MM.1S (cell line): ENCODE results near the gene ADIPOR2.

Experiments used
- DNase-seq: peaks from one replicate; pipeline ENCODE4 v3.0.0-alpha.2; 2015
- H2AFZ ChIP-seq: fragments of 300-600 bp; sonication (generic); 2 replicates; pipeline ENCODE4 v1.6.0; 2016; ENCODE audit warnings: antibody characterized with exemption, low read length
- H3F3A ChIP-seq: fragments of 300-600 bp; sonication (generic); 2 replicates; pipeline ENCODE4 v1.6.1; 2016; ENCODE audit warnings: mild to moderate bottlenecking, antibody characterized with exemption, low read length, moderate library complexity, mixed read lengths; ENCODE audit not compliant: insufficient read depth
- H3K27ac ChIP-seq: fragments of 300-600 bp; sonication (generic); 2 replicates; pipeline ENCODE4 v1.5.1; 2016; ENCODE audit warnings: mild to moderate bottlenecking, low read length
- H3K27me3 ChIP-seq: fragments of 300-600 bp; sonication (generic); replicated peaks from 2 replicates; pipeline ENCODE4 v1.6.0; 2016; ENCODE audit warnings: low read length; ENCODE audit not compliant: insufficient read depth
- H3K36me3 ChIP-seq: fragments of 300-600 bp; sonication (generic); replicated peaks from 2 replicates; pipeline ENCODE4 v1.6.1; 2016; ENCODE audit warnings: mild to moderate bottlenecking, low read length, mixed read lengths; ENCODE audit not compliant: insufficient read depth
- H3K4me1 ChIP-seq: fragments of 300-600 bp; sonication (generic); 2 replicates; pipeline ENCODE4 v1.6.1; 2016; ENCODE audit warnings: low read length, mixed read lengths
- H3K4me2 ChIP-seq: fragments of 300-600 bp; sonication (generic); 2 replicates; pipeline ENCODE4 v1.6.0; 2016; ENCODE audit warnings: low read depth, low read length
- H3K4me3 ChIP-seq: fragments of 300-600 bp; sonication (generic); 2 replicates; pipeline ENCODE4 v1.5.1; 2016; ENCODE audit warnings: low read length, mixed read lengths
- H3K79me2 ChIP-seq: fragments of 300-600 bp; sonication (generic); 2 replicates; pipeline ENCODE4 v1.6.1; 2016; ENCODE audit warnings: mixed run types, low read length, mixed read lengths
- H3K9ac ChIP-seq: fragments of 300-600 bp; sonication (generic); 2 replicates; pipeline ENCODE4 v1.6.1; 2016; ENCODE audit warnings: low read length, mixed read lengths
- H3K9me2 ChIP-seq: fragments of 300-600 bp; sonication (generic); replicated peaks from 2 replicates; pipeline ENCODE4 v1.6.1; 2016; ENCODE audit warnings: mild to moderate bottlenecking, low read length, mixed read lengths; ENCODE audit not compliant: insufficient read depth
- H3K9me3 ChIP-seq: fragments of 300-600 bp; sonication (generic); replicated peaks from 2 replicates; pipeline ENCODE4 v1.6.1; 2016; ENCODE audit warnings: mild to moderate bottlenecking, low read length, mixed read lengths; ENCODE audit not compliant: insufficient read depth
- H4K20me1 ChIP-seq: fragments of 300-600 bp; sonication (generic); 2 replicates; pipeline ENCODE4 v1.6.1; 2016; ENCODE audit warnings: mild to moderate bottlenecking, low read length, moderate library complexity, mixed read lengths; ENCODE audit not compliant: insufficient read depth
- EZH2 ChIP-seq: fragments of 300-600 bp; sonication (generic); optimal IDR thresholded peaks from 2 replicates; pipeline ENCODE3; 2017; ENCODE audit warnings: low read depth, mild to moderate bottlenecking, antibody characterized with exemption, low read length, mixed read lengths
- EZH2phosphoT487 ChIP-seq: fragments of 300-600 bp; sonication (generic); IDR thresholded peaks from 2 replicates; pipeline ENCODE4 v1.6.1; 2018; ENCODE audit warnings: antibody characterized with exemption, low read length
- TF ChIP-seq, protein P1 (sequence below): fragments of 300-600 bp; sonication (generic); IDR thresholded peaks from 2 replicates; pipeline ENCODE4 v1.5.1; 2016; ENCODE audit warnings: antibody characterized with exemption, low read length, mixed read lengths

ADIPOR2 gene

DNA sequence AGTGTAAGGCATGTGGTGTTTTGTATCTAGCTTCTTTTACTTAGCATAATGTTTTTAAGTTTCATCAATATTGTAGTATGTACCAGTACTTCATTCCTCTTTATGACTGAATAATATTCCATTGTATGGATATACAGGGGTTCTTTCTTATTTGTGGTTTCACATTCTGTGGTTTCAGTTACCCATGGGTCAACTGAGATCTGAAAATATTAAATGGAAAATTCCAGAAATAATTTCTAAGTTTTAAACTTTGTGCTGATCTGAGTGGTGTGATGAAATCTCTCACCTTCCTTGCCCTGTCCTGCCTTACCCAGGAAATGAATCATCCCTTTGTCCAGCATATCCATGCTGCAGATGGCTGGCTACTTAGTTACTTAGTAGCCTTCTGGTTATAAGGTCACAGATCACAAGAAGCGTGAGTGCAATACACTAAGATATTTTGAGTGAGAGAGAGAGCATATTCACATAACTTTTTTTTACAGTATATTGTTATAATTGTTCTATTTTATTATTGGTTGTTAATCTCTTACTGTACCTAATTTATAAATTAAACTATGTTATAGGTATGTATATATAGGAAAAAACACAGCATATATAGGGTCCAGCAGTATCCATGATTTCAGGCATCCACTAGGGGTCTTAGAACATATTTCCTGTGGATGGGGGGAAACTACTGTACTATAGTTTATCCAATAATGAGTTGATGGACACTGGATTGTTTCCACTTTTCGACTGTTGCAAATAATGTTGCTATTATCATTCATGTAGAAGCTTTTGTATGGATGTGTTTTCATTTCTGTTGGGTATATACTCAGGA is 69.9 kb downstream of the ADIPOR2 start:
- no peaks in the 10 kb centered on the region for H3F3A ChIP-seq
- no peak overlapping the region for H3K4me2 ChIP-seq
- H4K20me1 ChIP-seq, result no peaks in the 10 kb centered on the region
- H3K36me3 ChIP-seq, result no peaks in the 10 kb centered on the region
- H3K4me3 ChIP-seq, result no peak overlapping the region
- no peaks in the 10 kb centered on the region for H3K27me3 ChIP-seq
- H3K9ac ChIP-seq, result no peak overlapping the region
- peaks cover 20% of the 10 kb centered on the region; the same call in 1 of the 2 replicates for H3K79me2 ChIP-seq
- no peak overlapping the region for H3K27ac ChIP-seq
- H3K9me3 ChIP-seq, result no peaks in the 10 kb centered on the region
- no peak overlapping the region for H2AFZ ChIP-seq
- H3K4me1 ChIP-seq, result no peaks in the 10 kb centered on the region
- no peak for TF ChIP-seq EZH2phosphoT487
- TF ChIP-seq, protein P1, sequence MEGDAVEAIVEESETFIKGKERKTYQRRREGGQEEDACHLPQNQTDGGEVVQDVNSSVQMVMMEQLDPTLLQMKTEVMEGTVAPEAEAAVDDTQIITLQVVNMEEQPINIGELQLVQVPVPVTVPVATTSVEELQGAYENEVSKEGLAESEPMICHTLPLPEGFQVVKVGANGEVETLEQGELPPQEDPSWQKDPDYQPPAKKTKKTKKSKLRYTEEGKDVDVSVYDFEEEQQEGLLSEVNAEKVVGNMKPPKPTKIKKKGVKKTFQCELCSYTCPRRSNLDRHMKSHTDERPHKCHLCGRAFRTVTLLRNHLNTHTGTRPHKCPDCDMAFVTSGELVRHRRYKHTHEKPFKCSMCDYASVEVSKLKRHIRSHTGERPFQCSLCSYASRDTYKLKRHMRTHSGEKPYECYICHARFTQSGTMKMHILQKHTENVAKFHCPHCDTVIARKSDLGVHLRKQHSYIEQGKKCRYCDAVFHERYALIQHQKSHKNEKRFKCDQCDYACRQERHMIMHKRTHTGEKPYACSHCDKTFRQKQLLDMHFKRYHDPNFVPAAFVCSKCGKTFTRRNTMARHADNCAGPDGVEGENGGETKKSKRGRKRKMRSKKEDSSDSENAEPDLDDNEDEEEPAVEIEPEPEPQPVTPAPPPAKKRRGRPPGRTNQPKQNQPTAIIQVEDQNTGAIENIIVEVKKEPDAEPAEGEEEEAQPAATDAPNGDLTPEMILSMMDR, result no peak
- TF ChIP-seq EZH2, result no peak
- no peaks in the 10 kb centered on the region for H3K9me2 ChIP-seq
- no peak for DNase-seq

DNA sequence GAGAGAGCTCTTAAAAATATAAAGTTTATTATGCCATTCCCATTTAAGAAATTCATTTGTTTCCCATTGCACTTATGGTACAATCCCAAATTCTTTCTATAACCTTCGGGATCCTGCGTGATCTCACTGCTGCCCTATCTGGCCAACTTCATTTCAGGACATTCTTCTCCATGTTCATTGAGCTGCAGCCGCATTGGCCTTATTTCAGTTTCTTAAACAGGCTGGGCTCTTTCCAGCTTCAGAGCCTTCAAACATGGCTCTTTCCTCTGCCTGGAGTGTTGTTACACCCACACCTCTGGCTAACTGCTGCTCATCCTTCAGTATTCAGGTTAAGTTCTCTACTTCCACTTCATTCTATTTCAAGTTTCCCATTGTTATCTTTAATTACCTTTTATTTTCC is 71.0 kb downstream of the ADIPOR2 start:
- Histone ChIP-seq H2AFZ (no peak overlapping the region), H4K20me1 (no peaks in the 10 kb centered on the region), H3K9ac (no peak overlapping the region), H3K36me3 (no peaks in the 10 kb centered on the region), H3F3A (no peaks in the 10 kb centered on the region), H3K9me3 (no peaks in the 10 kb centered on the region), H3K4me1 (no peaks in the 10 kb centered on the region), H3K27me3 (no peaks in the 10 kb centered on the region), H3K9me2 (no peaks in the 10 kb centered on the region), H3K27ac (no peak overlapping the region), H3K4me2 (no peak overlapping the region), H3K79me2 (peaks cover 20% of the 10 kb centered on the region; the same call in 1 of the 2 replicates), H3K4me3 (no peak overlapping the region)
- no peak for TF ChIP-seq EZH2
- TF ChIP-seq, protein P1, result no peak
- TF ChIP-seq EZH2phosphoT487, result no peak
- no peak for DNase-seq

DNA sequence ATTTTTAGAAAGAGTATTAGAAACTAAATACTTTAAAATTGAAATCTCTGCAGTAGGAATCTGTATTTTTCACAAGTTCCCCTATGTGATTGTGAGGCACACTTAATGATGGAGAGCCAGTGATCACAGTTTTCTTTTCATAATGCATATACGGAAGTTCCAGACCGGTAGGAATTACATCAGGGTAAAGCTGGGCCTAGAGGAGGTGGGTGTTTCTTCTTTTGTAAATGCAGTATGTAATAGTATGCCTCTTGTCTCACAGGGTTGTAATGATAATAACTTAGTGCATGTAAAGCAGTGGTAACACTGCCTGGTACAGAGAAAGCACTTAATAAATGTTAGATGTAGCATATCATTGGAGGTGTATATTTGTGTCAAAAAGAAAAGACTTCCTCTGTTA is 72.3 kb downstream of the ADIPOR2 start:
- H3K27ac ChIP-seq, result no peak overlapping the region
- H3K9me2 ChIP-seq, result no peaks in the 10 kb centered on the region
- no peaks in the 10 kb centered on the region for H4K20me1 ChIP-seq
- no peaks in the 10 kb centered on the region for H3K9me3 ChIP-seq
- H3K79me2 ChIP-seq, result peaks cover 24% of the 10 kb centered on the region; the same call in 1 of the 2 replicates
- no peak for TF ChIP-seq EZH2
- TF ChIP-seq EZH2phosphoT487, result no peak
- TF ChIP-seq, protein P1, result no peak
- H3K4me1 ChIP-seq, result no peaks in the 10 kb centered on the region
- no peak overlapping the region for H3K9ac ChIP-seq
- DNase-seq, result no peak
- H3K4me3 ChIP-seq, result no peak overlapping the region
- H3F3A ChIP-seq, result no peaks in the 10 kb centered on the region
- no peaks in the 10 kb centered on the region for H3K36me3 ChIP-seq
- no peak overlapping the region for H2AFZ ChIP-seq
- no peaks in the 10 kb centered on the region for H3K27me3 ChIP-seq
- no peak overlapping the region for H3K4me2 ChIP-seq
